HG03432 (cell line): ENCODE measurements around the gene TYK2.
"Not testable (repeated sequence)": the region's sequence is repeated elsewhere in the genome, so short reads cannot be mapped to it uniquely, and the experiment has no call there.

Experiments
- ATAC-seq: cut with Tn5 transposase; IDR thresholded peaks from one replicate; pipeline ENCODE4 v1.9.1; 2021; ENCODE audit warnings: mild to moderate bottlenecking, moderate library complexity; ENCODE audit not compliant: unreplicated experiment

TYK2 gene

GRCh38 chr19:10380313-10381102 lies at the start of gene TYK2:
TYK2 (minus strand) TSS chr19:10380572; CDS start chr19:10378406, 2,166 bp downstream.
- ATAC-seq: peak; percentile 91

GRCh38 chr19:10428996-10429381 lies 48.6 kb upstream of the TYK2 start:
- no peak for ATAC-seq

- no peak for ATAC-seq
Observed at GRCh38 chr19:10427169-10427568, 46.8 kb upstream of the TYK2 start.

- no peak for ATAC-seq
Observed at GRCh38 chr19:10424011-10424637, 43.8 kb upstream of the TYK2 start.

- ATAC-seq: no peak
Observed at GRCh38 chr19:10422846-10423245, 42.5 kb upstream of the TYK2 start.

GRCh38 chr19:10422046-10422461 lies 41.7 kb upstream of the TYK2 start:
- ATAC-seq: no peak

GRCh38 chr19:10421240-10422045 lies 41.1 kb upstream of the TYK2 start:
- no peak for ATAC-seq

- no peak for ATAC-seq
Observed at GRCh38 chr19:10420444-10421239, 40.3 kb upstream of the TYK2 start, which contains the start of gene PDE4A. PDE4A (plus strand) TSS chr19:10420538; CDS start chr19:10420765, 227 bp downstream.

GRCh38 chr19:10419646-10420443 lies 39.5 kb upstream of the TYK2 start:
- ATAC-seq: no peak

GRCh38 chr19:10419200-10419645 lies 38.9 kb upstream of the TYK2 start:
- no peak for ATAC-seq

GRCh38 chr19:10418485-10419199 lies 38.3 kb upstream of the TYK2 start:
- ATAC-seq: no peak

GRCh38 chr19:10418235-10418484 lies 37.8 kb upstream of the TYK2 start:
- no peak for ATAC-seq

GRCh38 chr19:10417541-10418234 lies 37.3 kb upstream of the TYK2 start:
- no peak for ATAC-seq

GRCh38 chr19:10416380-10417257 lies 36.2 kb upstream of the TYK2 start:
- peak; percentile 47 for ATAC-seq

GRCh38 chr19:10416083-10416379 lies 35.7 kb upstream of the TYK2 start:
- ATAC-seq: no peak

- ATAC-seq: peak; percentile 57
Observed at GRCh38 chr19:10412257-10412977, 32.0 kb upstream of the TYK2 start.

GRCh38 chr19:10411224-10411623 lies 30.9 kb upstream of the TYK2 start:
- not testable (repeated sequence) for ATAC-seq
